Neuronal stem cell (in vitro differentiated cells): ENCODE data around the gene ERC2.

ENCODE experiments used
- DNase-seq: peaks from one replicate; pipeline ENCODE4 v3.0.0-alpha.2; 2013; ENCODE audit warnings: low spot score
- H2AFZ ChIP-seq: one replicate; pipeline ENCODE4 v1.6.1; 2013; ENCODE audit warnings: mild to moderate bottlenecking, low read length, inconsistent platforms
- H2AK5ac ChIP-seq: 2 replicates; pipeline ENCODE4 v1.6.1; 2013; ENCODE audit warnings: low read depth, mild to moderate bottlenecking, inconsistent platforms, low read length, moderate library complexity, mixed read lengths
- H2BK120ac ChIP-seq: 2 replicates; pipeline ENCODE4 v1.6.1; 2013; ENCODE audit warnings: low read depth, mild to moderate bottlenecking, inconsistent platforms, low read length, moderate library complexity, mixed read lengths
- H2BK12ac ChIP-seq: one replicate; pipeline ENCODE4 v1.6.1; 2013; ENCODE audit warnings: low read length, inconsistent platforms
- H2BK15ac ChIP-seq: 2 replicates; pipeline ENCODE4 v1.6.1; 2013; ENCODE audit warnings: mild to moderate bottlenecking, low read length, inconsistent platforms, mixed read lengths
- H2BK5ac ChIP-seq: one replicate; pipeline ENCODE4 v1.6.1; 2013; ENCODE audit warnings: inconsistent platforms, mild to moderate bottlenecking, low read length, moderate library complexity
- H3K14ac ChIP-seq: one replicate; pipeline ENCODE4 v1.6.1; 2013; ENCODE audit warnings: low read length, inconsistent platforms
- H3K18ac ChIP-seq: 2 replicates; pipeline ENCODE4 v1.6.1; 2013; ENCODE audit warnings: low read length, inconsistent platforms
- H3K23ac ChIP-seq: 2 replicates; pipeline ENCODE4 v1.6.1; 2013; ENCODE audit warnings: low read depth, mild to moderate bottlenecking, mixed read lengths, low read length, inconsistent platforms; ENCODE audit not compliant: poor library complexity
- H3K27ac ChIP-seq: replicated peaks from 3 replicates; pipeline ENCODE4 v1.5.1; 2013; ENCODE audit warnings: low read length, inconsistent platforms
- H3K27me3 ChIP-seq, 3 experiments: 2 replicates each; pipeline ENCODE4 v1.6.1; 2013; ENCODE audit warnings: low read length in 3 of 3, mild to moderate bottlenecking in 2 of 3, inconsistent platforms in 1 of 3, low read depth in 1 of 3, mixed read lengths in 1 of 3, moderate library complexity in 1 of 3; ENCODE audit not compliant: control insufficient read depth in 3 of 3, insufficient read depth in 3 of 3
- H3K36me3 ChIP-seq, 2 donors: replicated peaks in 1 of 2; 2 replicates each; pipeline ENCODE4 v1.6.1; 2013; ENCODE audit warnings: low read length in 2 of 2; ENCODE audit not compliant: control insufficient read depth in 2 of 2, insufficient read depth in 2 of 2
- H3K4ac ChIP-seq: 2 replicates; pipeline ENCODE4 v1.6.1; 2013; ENCODE audit warnings: inconsistent platforms, mild to moderate bottlenecking, low read length, moderate library complexity
- H3K4me1 ChIP-seq, 2 donors: 1 replicate in 1 of 2; 2 replicates in 1 of 2; pipeline ENCODE4 v1.6.1; 2013; ENCODE audit warnings: low read length in 2 of 2, low read depth in 1 of 2; ENCODE audit not compliant: control insufficient read depth in 2 of 2, insufficient read depth in 1 of 2
- H3K4me2 ChIP-seq: one replicate; pipeline ENCODE4 v1.6.1; 2013; ENCODE audit warnings: mild to moderate bottlenecking, low read length, inconsistent platforms; ENCODE audit not compliant: insufficient read depth, poor library complexity, severe bottlenecking
- H3K4me3 ChIP-seq, 2 donors: 2 replicates each; pipeline ENCODE4 v1.5.1; 2013; ENCODE audit warnings: low read length in 2 of 2, mild to moderate bottlenecking in 2 of 2, inconsistent platforms in 1 of 2, moderate library complexity in 1 of 2
- H3K79me1 ChIP-seq: one replicate; pipeline ENCODE4 v1.6.1; 2013; ENCODE audit warnings: low read depth, mild to moderate bottlenecking, inconsistent platforms, low read length, moderate library complexity
- H3K9ac ChIP-seq: one replicate; pipeline ENCODE4 v1.6.1; 2013; ENCODE audit warnings: mild to moderate bottlenecking, low read depth, low read length, inconsistent platforms; ENCODE audit not compliant: poor library complexity
- H3K9me3 ChIP-seq, 2 donors: replicated peaks in 1 of 2; 2 replicates each; pipeline versions ENCODE3 to v1.6.1; 2013; ENCODE audit warnings: low read length in 2 of 2, mild to moderate bottlenecking in 2 of 2, inconsistent platforms in 1 of 2, low read depth in 1 of 2, mixed read lengths in 1 of 2, moderate library complexity in 1 of 2; ENCODE audit not compliant: control insufficient read depth in 2 of 2, insufficient read depth in 1 of 2
- H4K8ac ChIP-seq: one replicate; pipeline ENCODE4 v1.6.1; 2013; ENCODE audit warnings: low read depth, mild to moderate bottlenecking, inconsistent platforms, low read length, moderate library complexity
- H4K91ac ChIP-seq: one replicate; pipeline ENCODE4 v1.6.1; 2013; ENCODE audit warnings: low read length, low read depth, mild to moderate bottlenecking, inconsistent platforms; ENCODE audit not compliant: poor library complexity
- WGBS, 2 donors: extraction: QIAGEN DNeasy Blood & Tissue Kit; methylation state at CpG; one replicate each; pipeline ENCODE4 v1.1.7; 2013; ENCODE audit warnings: missing lambda C conversion rate in 2 of 2, mixed read lengths in 1 of 2; ENCODE audit not compliant: insufficient read length in 2 of 2, insufficient replicate concordance in 1 of 2; ENCODE audit errors: extremely low coverage in 2 of 2; 5-methylcytosine and 5-hydroxymethylcytosine counted together

The ERC2 gene

GRCh38 chr3:55491296-55491816 is 976.9 kb downstream of the ERC2 start:
- no peak overlapping the region for H3K4me3 ChIP-seq
- no peak overlapping the region for H2BK15ac ChIP-seq
- H3K4me2 ChIP-seq, result no peak overlapping the region
- no peak overlapping the region for H2BK5ac ChIP-seq
- H3K23ac ChIP-seq, result no peak overlapping the region
- no CpG with 5 or more reads among the region's 7 CpGs for WGBS, 2 donors
- H3K79me1 ChIP-seq, result no peaks in the 10 kb centered on the region
- no peaks in the 10 kb centered on the region for H3K9me3 ChIP-seq
- no peak overlapping the region for H3K9ac ChIP-seq
- H3K27ac ChIP-seq, result no peak overlapping the region
- no peak overlapping the region for H2BK12ac ChIP-seq
- no peak overlapping the region for H4K91ac ChIP-seq
- no peak overlapping the region for H2AFZ ChIP-seq
- H3K18ac ChIP-seq, result no peak overlapping the region
- no peak overlapping the region for H2BK120ac ChIP-seq
- peaks cover 0 to 32% (median 5%) of the 10 kb centered on the region in 3 experiments for H3K27me3 ChIP-seq
- no peak overlapping the region for H3K14ac ChIP-seq
- DNase-seq, result no peak
- H3K4ac ChIP-seq, result no peak overlapping the region
- H2AK5ac ChIP-seq, result no peak overlapping the region
- no peak overlapping the region for H4K8ac ChIP-seq
- no peaks in the 10 kb centered on the region for H3K36me3 ChIP-seq
- H3K4me1 ChIP-seq, result peaks cover 7 to 9% of the 10 kb centered on the region in 2 donors

GRCh38 chr3:55490276-55490913 is 977.9 kb downstream of the ERC2 start:
- Histone ChIP-seq H3K4me2 (no peak overlapping the region), H2BK12ac (no peak overlapping the region), H2AK5ac (no peak overlapping the region), H3K79me1 (no peaks in the 10 kb centered on the region), H4K8ac (no peak overlapping the region), H3K9ac (no peak overlapping the region), H3K27me3 (peaks cover 0 to 32% (median 5%) of the 10 kb centered on the region in 3 experiments), H3K4ac (no peak overlapping the region), H3K4me3 (no peak overlapping the region), H3K4me1 (peaks cover 7 to 9% of the 10 kb centered on the region in 2 donors), H3K23ac (no peak overlapping the region), H3K9me3 (no peaks in the 10 kb centered on the region), H3K18ac (no peak overlapping the region), H3K36me3 (no peaks in the 10 kb centered on the region), H2BK15ac (no peak overlapping the region), H2AFZ (no peak overlapping the region), H4K91ac (no peak overlapping the region), H3K14ac (no peak overlapping the region), H3K27ac (no peak overlapping the region), H2BK5ac (no peak overlapping the region), H2BK120ac (no peak overlapping the region)
- DNase-seq, result no peak
- WGBS, 2 donors, result no CpG with 5 or more reads among the region's 3 CpGs

GRCh38 chr3:55489798-55490132 is 978.5 kb downstream of the ERC2 start:
- peak; percentile 23 for DNase-seq

GRCh38 chr3:55488398-55489055 is 979.7 kb downstream of the ERC2 start:
- WGBS, 2 donors, result no CpG with 5 or more reads among the region's 30 CpGs
- no peak overlapping the region for H3K4ac ChIP-seq
- H2BK120ac ChIP-seq, result no peak overlapping the region
- H3K36me3 ChIP-seq, result peaks cover 0 to 11% of the 10 kb centered on the region in 2 donors
- peak overlapping the region; percentile 76 to 82 for H3K4me3 ChIP-seq
- no peak overlapping the region for H4K91ac ChIP-seq
- H3K18ac ChIP-seq, result peak overlapping the region; percentile 76
- no peak overlapping the region for H2BK15ac ChIP-seq
- no peak overlapping the region for H3K23ac ChIP-seq
- peaks cover 0 to 6% of the 10 kb centered on the region in 2 donors for H3K9me3 ChIP-seq
- DNase-seq, result peak; percentile 63
- peaks cover 0 to 47% (median 19%) of the 10 kb centered on the region in 3 experiments for H3K27me3 ChIP-seq
- peak overlapping the region; percentile 24 for H3K9ac ChIP-seq
- H2AFZ ChIP-seq, result peak overlapping the region; percentile 97
- peaks cover 9 to 20% of the 10 kb centered on the region in 2 donors for H3K4me1 ChIP-seq
- H3K79me1 ChIP-seq, result no peaks in the 10 kb centered on the region
- no peak overlapping the region for H4K8ac ChIP-seq
- H3K27ac ChIP-seq, result no peak overlapping the region
- H3K14ac ChIP-seq, result peak overlapping the region; percentile 49
- no peak overlapping the region for H2AK5ac ChIP-seq
- peak overlapping the region; percentile 97 for H3K4me2 ChIP-seq
- H2BK5ac ChIP-seq, result no peak overlapping the region
- H2BK12ac ChIP-seq, result no peak overlapping the region

More at GRCh38 chr3:55489798-55490132, 978.5 kb downstream of the ERC2 start:
- Histone ChIP-seq H2AK5ac (no peak overlapping the region), H2BK5ac (no peak overlapping the region), H3K4me3 (peak overlapping the region in 1 of 2 donors; percentile 34), H3K9me3 (no peaks in the 10 kb centered on the region), H2BK15ac (no peak overlapping the region), H3K4me2 (peak overlapping the region; percentile 97), H2BK120ac (no peak overlapping the region), H3K27ac (no peak overlapping the region), H4K91ac (no peak overlapping the region), H3K27me3 (peaks cover 0 to 34% (median 6%) of the 10 kb centered on the region in 3 experiments), H3K14ac (no peak overlapping the region), H2AFZ (peak overlapping the region; percentile 40), H3K36me3 (no peaks in the 10 kb centered on the region), H3K23ac (no peak overlapping the region), H3K4me1 (peaks cover 7 to 10% of the 10 kb centered on the region in 2 donors), H3K79me1 (no peaks in the 10 kb centered on the region), H4K8ac (no peak overlapping the region), H3K18ac (no peak overlapping the region), H3K9ac (no peak overlapping the region), H3K4ac (no peak overlapping the region), H2BK12ac (no peak overlapping the region)
- WGBS, 2 donors, result no CpG with 5 or more reads among the region's 17 CpGs
